Activated CD8-positive, alpha-beta memory T cell treated with anti-CD3 and anti-CD28 coated beads, Interleukin-2, amount 50 U/mL, for 4 hours (primary cell): ENCODE results near the gene SMTNL2.
A peak's percentile ranks its signal among the peaks of the same experiment; 100 is the strongest.
"Not testable (repeated sequence)": the region's sequence is repeated elsewhere in the genome, so short reads cannot be mapped to it uniquely, and the experiment has no call there.

Experiments
- DNase-seq: peaks from one replicate; pipeline ENCODE4 v3.0.0-alpha.2; 2020

The SMTNL2 gene

DNA sequence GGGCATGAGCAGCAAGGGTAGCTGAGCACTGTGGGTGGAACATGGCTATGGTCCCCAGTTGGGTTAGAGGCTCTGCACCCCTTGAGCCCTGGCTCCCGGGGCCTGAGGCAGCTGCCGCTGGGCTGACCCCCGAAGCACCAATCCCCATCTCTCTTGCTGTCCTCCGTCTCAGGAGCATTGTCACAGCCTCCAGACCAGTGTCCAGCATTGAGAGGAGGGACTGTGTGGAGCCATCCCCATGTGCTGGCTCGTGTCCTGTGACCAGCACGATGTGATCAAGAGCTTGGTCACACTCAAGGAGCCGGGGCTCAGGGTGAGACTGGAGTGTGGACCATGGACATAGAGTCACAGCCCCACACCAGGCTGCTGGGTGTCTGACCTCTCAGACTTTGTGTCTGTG lies 2.9 kb downstream of the SMTNL2 start:
- no peak for DNase-seq

DNA sequence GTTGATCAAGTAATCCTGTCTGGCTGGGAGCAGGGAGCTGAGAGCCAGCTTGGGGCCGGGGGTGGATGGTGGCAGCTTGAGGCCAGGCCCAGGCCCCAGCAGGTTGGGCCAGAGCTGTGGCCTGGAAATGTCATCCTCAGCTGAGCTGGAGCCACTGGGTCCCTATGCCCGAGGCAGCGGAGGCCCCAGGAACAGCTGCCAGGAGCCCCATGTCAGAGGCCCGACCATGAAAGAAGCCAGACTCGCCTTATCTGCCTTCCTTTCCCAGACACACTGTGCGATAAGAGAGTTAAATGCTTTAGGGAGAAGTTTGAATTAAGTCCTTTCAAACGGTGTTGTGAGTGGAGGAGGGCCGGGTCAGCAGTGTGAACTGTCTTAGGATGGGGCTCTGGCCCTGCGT lies 3.5 kb downstream of the SMTNL2 start:
- DNase-seq, result no peak

DNA sequence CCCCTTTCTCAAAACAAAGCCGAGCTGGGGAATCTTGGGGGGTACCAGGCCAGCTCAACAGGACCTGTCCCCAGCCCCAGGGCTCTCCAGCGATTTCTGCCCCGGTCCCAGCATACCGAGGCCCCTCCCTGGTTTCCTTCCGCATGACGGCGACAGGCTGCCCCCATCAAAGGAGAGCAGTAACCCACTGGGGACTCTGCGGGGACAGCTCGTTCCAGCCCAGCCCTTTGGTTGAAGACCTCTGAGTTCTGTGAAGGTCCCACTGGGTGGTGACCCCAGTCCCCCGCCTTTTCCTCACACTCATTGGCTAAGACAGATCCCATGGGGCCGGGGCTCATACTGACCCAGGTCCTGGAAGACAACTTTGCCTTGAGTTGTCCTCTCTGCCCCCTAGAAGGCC lies 4.1 kb downstream of the SMTNL2 start:
- DNase-seq, result no peak

DNA sequence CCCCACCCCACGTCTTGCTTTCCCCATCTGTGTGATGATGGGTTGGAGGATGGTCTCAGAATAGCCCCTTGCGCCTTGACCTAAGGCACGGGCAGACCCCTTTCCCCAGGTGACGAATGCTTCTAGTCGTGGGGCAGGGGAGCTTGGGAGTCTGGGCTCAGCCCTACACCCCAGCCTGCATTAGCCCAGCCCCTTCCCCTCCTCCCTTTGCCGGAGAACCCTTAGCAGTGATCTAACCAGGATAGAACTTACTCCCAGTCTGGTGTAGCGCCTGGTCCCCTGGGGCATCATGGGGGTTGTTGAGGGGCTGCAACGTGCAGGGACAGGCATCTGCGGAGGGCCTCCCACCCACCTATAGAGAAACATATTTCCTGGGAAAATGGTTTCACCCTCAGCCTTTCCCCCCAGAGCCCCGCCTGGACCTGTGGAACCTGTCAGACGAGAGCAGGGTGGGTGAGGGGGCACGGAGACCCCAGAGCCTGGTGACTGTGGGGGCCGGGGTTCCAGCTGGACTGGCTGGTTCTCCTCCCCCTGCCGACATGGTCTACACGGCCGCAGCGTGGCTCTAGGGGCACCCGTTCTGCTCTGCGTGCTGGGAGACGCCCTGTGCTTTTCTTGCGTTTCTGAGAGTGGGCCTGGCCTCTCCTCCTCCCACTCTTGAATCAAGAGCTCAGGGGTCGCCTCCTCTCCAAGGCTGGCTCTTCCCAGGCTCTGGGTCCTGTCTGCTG lies 4.7 kb downstream of the SMTNL2 start:
- no peak for DNase-seq

DNA sequence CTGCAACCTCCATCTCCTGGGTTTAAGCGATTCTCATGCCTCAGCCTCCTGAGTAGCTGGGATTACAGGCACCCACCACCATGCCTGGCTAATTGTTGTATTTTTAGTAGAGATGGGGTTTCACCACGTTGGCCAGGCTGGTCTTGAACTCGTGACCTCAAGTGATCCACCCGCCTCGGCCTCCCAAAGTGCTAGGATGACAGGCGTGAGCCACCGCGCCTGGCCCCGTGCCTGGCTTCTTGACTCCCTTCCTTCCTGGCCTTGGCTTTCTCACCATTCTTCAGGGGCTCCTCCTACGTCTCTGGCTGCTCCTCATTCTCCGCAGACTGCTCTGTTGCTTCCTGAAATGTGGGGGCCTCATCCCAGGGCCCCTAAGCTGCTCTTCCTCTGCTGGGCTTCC lies 5.7 kb downstream of the SMTNL2 start:
- not testable (repeated sequence) for DNase-seq

DNA sequence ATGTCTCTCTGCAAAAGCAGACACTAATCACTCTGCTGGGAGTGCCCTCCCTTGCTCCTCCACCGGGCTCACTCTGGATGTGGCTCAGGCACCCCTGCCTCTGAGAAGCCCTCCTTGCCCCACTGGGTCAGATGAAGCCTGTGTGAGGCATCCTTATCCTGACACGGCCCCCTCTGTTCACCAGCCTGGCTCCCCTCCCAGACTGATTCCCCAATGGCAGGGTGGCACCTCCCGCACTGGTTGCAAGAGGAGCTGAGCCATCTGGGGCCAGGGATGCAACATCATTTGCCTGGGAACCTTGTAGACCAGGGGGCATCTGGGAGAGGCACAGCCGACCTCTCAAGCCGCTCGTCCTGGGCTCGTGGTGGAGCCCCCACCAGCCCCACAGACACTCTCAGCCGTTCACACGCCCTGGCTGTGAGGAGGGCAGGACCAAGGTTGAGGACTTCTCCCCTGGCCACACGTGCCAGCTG lies 6.7 kb downstream of the SMTNL2 start:
- DNase-seq, result no peak

DNA sequence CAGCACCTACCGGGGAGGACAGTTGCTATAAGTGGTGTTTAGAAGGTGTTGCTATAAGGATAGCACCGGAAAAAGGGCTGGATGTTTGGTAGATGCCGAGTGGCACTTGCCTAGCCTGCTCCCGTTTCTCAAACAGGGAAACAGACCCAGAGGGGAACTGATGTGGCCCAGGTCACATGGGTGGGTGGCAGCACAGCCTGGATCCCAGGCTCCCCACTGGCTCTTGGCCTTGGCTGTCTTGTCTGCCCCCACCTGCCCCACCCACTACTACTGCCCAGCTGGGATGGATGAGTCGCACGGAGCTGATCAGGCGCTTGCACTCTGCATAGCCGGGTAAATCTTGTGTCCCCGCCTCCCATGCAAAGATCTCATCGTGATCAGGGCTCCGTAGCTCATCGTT lies 7.2 kb downstream of the SMTNL2 start:
- no peak for DNase-seq

DNA sequence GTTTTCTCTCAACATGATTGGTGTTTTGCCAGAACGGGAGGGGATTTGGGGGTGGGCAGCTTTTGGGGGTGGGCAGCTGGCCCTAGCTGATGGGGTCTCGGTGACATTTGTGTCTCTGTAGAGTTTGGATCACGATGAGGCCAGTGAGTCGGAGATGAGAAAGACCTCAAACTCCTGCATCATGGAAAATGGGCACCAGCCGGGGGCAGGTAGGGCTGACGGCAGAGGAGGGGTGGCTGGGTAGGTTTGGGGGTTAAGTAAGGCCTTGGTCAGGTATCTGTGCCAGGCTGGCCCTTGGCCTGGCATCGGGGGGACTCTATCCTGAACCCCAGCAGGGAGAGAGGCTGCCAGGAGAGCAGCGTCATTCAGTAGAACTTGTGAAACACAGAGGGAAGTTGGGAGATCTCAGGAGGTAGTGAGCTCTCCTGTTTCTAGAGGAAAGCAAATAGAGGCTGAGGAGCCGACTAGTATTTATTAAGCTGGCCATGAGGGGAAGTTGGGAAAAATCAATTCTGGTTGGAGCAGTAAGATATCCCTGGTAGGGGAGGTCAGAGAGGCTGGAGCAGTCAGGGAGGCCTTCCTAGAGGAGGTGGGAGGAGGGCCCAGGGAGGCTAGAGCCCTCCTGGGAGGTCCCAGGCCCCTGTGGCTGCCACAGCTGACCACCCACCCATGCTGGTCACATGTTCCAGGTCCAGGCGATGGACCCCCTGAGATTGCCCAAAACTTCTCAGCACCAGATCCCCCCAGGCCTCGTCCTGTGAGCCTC lies 8.1 kb downstream of the SMTNL2 start:
- no peak for DNase-seq

DNA sequence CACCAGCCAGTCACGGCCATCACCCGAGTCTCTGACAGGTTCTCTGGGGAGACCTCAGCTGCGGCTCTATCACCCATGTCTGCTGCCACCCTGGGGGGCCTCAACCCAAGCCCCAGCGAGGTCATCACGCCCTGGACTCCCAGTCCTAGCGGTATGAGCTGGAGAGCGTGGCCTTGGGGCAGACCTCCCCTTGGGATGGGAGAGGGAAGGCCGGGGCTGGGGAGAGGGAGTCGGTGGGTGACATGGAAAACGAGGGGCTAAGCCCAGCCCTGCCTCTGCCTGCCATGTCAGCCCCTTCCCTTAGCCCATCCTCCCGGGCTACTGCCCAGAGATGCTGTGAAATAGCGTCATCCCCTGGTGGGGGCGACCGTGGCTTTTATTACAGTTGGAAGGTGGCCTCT lies 8.7 kb downstream of the SMTNL2 start:
- no peak for DNase-seq

DNA sequence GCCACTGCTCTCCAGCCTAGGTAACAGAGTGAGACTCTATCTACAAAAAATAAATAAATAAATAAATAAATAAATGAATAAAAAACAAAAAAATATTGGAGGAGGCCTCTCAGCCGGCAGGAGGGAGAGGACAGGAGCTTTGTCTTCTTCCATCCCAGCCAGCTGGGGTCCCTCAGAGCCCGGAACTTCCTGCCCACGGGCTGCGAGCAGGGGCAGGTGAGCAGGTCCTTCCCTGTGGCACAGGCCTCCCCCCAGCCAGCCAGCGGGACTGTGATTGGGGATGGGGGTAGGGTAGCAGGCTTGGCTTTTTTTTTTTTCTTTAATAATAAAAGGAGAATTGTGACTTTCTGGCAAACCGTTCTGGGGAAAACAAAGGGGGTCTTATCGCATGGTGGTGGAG lies 10.1 kb downstream of the SMTNL2 start:
- no peak for DNase-seq

DNA sequence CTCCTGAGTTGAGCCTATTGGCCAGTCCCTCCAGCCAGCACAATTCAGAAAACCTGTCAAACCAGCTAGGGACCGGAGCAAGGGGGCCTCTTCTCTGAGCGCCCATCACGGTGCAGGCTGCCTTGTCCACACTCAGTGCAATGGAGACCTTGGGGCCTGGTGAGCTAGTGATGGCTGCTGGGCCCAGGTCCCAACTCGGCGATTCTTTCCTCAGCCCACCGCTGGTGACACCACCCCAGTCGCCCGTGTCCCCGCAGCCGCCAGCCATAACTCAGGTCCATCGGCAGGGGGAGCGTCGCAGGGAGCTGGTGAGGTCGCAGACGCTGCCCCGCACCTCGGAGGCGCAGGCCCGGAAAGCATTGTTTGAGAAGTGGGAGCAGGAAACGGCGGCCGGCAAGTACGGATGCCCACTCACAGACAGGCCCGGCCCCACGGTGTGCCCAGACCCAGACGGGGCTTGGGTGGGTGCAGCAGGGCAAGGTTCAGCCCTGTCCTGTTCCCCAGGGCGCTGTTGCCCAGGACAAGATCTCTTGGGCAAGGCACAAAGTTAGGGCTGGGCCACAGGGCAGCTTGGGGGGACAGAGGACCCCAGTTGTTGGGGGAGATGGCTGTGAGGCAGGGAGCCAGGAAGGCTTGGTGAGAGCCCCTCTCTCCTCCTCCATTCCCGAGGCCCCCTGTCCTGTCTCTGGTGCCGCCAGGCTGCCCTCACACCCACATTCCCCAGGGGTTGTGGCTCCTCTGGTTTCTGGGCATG lies 10.8 kb downstream of the SMTNL2 start:
- peak; percentile 28 for DNase-seq

DNA sequence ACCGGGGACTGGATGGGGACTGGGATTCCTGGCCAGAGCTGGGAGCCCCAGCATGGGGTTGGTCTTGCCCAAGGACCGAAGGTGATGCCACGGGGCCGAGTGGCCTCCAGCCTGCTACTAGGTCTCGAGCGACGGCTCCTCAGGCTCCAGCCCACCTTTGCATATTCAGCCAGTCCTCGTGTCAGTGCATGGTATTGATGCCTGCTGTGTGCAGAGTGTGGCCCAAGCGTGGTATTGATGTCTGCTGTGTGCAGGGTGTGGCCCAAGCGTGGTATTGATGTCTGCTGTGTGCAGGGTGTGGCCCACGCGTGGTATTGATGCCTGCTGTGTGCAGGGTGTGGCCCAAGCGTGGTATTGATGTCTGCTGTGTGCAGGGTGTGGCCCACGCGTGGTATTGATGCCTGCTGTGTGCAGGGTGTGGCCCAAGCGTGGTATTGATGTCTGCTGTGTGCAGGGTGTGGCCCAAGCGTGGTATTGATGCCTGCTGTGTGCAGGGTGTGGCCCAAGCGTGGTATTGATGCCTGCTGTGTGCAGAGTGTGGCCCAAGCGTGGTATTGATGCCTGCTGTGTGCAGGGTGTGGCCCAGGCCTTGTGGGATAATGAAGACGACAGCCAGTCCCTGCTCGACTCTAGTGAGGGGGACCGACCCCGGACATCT lies 11.5 kb downstream of the SMTNL2 start:
- not testable (repeated sequence) for DNase-seq

DNA sequence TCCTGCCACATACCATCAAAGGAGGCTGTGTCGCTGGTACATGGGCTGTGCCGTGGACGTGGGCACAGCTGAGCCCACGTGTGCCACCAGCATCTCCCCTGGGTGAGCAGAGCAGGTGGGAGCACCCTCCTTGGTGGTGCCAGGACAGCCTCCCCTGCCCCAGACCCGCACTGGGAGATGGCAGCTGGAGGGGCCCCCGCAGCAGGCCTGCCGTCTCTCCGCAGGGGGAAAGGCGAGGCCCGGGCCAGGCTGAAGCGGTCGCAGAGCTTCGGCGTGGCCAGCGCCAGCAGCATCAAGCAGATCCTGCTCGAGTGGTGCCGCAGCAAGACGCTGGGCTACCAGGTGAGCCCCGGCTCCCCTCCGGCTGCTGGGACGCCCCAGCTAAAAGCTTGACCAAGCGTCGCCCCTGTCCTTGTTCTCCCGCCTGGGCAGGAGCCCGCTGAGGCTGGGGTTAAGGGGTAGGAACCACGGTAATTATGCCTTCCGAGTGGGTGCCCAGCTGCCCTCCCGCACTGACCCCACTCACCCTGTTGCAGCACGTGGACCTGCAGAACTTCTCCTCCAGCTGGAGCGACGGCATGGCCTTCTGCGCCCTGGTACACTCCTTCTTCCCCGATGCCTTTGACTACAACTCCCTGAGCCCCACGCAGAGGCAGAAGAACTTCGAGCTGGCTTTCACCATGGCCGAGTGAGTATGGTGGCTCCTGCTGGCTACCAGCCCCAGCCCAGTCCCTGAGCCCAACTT lies 12.5 kb downstream of the SMTNL2 start:
- DNase-seq, result no peak

DNA sequence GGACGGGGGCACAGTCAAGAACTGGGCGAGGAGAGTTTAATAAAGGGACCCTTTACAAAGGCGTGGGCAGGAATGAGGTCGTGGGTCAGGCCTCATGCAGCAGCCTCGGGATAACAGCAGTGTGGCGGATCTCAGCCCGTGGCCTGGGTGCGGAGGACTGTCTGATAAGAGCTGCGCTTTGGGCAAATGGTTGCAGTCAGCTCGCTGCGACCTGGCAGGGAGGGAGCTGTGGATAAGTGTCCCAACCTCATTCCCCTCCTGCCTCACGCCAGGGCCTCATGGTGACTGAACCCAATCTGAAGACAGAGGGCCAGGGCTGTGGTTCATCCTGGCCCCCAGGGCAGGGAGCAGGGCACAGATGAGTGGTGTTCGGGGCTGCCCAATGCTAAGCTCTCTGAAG lies 13.6 kb downstream of the SMTNL2 start:
- no peak for DNase-seq

DNA sequence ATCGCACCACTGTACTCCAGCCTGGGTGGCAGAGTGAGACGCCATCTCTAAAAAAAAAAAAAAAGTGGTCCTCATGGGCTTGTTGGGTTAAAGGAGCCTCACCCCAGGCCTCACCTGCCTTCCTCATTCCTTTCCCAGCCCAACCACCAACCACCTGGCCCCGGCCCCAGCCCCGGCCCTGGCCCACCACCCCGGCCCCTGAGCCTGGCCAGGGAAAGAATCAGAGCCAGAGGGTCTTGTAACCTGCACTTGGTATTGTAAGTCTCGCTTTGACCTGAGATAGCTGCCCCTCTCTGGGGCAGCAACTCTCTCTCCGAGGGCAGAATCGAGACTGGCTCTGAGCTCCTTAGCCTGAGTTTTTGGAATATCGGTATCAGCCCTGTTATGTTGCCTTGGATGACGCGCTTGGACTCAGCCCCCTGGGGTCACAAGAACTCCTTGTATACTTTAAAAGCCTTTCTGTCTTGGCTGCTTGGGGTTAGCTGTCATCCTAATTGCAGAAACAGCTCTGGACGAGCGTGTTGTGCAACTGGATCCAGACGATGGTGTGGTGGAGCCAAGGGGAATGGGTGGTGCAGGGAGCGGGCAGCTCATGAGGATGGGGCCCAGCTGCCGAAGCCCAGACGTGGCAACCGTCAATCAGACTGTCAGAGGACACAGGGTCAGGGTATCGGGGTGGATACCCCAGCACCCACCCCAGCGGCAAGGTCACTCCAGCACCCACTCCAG lies 14.6 kb downstream of the SMTNL2 start:
- DNase-seq, result no peak

DNA sequence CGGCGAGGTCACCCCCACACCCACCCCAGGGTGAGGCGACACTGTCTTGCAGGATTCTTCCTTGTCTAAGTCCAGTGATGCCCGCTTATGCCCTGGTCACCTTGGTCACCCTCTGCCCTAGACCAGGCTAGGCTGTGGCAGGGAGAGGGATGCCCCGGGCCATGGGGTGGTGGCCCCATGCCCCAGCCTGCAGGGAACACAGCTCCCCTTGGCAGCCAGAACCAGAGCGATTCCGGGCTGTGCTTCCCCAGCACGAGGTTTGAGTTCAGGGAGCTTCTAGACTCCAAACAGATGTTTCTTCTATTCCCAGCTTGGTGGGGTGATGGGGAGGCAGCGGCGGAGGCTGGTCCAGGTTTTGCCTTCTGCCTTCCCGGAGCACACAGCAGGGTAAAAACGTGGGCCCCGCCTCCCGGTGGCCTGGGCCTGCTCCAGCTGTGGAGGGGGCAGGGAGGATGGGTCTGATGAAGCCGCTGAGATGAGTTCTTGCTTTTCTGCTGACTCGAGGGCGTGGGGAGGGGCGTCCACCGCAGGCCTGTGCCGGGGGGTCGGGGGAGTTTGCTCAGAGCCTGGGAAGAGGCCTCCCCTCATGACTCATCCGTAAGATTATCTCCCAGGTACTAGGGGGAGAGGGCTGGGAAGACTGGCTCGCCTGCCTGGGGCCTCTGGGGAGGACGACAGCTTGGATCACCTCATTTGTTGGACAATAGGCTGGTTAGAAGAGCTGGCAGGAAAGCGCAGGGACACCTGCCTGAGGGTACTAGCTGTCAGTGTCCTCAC lies 15.4 kb downstream of the SMTNL2 start:
- no peak for DNase-seq

DNA sequence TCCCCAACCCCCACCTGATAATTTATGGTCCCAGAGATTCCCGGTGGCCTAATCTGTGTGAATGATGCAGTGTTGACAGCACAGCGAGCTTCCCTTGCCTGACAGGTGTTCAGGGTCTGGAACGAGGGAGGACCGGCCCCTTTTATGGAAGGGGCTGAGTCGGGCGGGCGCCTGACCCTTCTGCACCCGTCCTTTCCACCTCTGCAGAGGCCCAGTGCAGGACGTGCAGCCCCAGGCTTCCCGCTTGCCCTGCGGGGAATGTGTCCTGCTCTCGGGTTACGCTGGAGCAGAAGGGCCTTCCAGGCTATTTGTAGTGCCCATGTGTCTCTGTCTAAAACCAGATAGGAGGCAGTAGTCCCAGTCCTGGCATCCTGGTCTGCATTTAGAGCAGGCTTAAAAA lies 16.2 kb downstream of the SMTNL2 start:
- DNase-seq, result no peak

DNA sequence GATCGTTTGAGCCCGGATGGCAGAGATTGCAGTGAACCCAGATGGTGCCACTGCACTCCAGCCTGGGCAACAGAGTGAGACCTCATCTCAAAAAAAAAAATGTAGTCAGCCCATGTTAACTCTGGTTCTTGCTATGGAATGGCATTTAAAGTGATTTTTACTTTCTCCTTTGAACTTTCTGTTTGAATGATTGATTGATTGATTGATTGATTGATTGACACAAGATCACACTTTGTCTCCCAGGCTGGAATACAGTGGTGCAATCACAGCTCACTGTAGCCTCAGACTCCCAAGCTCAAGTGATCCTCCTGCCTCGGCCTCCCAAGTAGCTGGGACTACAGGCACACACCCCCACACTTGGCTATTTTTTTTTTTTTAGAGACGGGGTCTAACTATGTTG lies 17.0 kb downstream of the SMTNL2 start:
- DNase-seq, result no peak

DNA sequence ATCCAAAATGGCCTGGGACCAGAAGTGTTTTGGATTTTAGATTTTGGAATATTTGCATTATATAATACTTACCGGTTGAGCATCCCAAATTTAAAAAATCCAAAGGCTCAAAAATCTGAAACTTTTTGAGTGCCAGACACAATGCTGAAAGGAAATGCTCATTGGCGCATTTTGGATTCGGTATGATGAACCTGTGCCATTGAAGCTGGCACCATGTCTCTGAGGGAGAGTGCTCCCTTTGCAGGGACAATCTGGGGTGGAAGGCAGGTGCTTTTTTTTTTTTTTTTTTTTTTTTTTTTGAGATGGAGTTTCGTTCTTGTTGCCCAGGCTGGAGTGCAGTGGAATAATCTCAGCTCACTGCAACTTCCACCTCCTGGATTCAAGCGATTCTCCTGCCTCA lies 17.7 kb downstream of the SMTNL2 start:
- no peak for DNase-seq

DNA sequence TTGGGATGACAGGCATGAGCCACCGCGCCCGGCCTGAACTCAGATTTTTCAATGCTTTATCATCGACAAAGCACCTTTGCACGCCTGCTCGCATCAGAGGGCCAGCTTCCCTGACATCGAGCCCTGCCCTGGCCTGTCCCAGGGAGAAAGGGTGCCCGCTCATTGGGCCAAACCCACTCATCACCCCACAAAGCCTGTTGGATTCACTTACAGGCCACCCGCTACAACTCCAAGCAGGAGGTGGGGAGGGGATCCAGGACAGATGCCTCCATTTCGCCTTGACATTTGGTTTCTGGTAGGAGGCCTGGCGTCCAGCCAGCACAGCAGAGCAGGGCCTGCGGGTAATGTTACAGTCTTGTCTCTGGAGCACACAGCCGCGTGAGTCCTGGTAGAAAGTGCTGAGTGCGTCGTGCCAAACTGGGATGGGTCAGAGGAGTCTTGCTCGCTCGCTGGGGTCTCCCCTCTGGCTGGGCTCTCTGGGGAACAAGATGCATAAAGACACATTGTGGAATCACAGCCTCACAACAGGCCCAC lies 19.8 kb downstream of the SMTNL2 start:
- no peak for DNase-seq

DNA sequence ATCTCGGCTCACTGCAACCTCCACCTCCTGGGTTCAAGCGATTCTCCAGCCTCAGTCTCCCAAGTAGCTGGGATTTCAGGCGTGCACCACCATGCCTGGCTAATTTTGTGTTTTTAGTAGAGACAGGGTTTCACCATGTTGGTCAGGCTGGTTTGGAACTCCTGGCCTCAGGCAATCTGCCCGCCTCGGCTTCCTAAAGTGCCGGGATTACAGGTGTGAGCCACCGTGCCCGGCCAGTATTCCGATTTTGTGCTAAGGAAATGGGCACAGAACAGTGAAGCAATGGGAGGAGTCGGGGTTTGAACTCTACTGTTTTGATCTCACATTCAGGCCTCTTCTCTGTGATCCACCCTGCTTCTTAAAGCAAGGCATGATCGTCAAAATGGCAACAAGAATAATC lies 20.4 kb downstream of the SMTNL2 start:
- DNase-seq, result not testable (repeated sequence)
